Heart right ventricle (tissue), 16 donors: ENCODE data around the gene SEMA3F. TPM values are rescaled to one million over a fixed set of nuclear protein-coding genes. Genes with fewer than 3 reads are reported as not detected.
A peak's percentile ranks its signal among the peaks of the same experiment; 100 is the strongest.

Experiments used
- ATAC-seq, 8 donors: fragments of 200-7000 bp; cut with Tn5 transposase; one replicate each; pipeline ENCODE4 v1.9.1; 2020; ENCODE audit warnings: mild to moderate bottlenecking in 8 of 8, moderate library complexity in 8 of 8, moderate number of reproducible peaks in 1 of 8
- DNase-seq, 2 donors: peaks; one replicate each; pipeline ENCODE4 v3.0.0-alpha.2; 2020
- H3K27ac ChIP-seq, 10 donors: fragments of 200-600 bp; sonication (generic) in 2 of 10; one replicate each; pipeline versions ENCODE4 v1.5.0 to v1.8.0; 2020 to 2022; ENCODE audit warnings: mild to moderate bottlenecking in 3 of 10
- H3K27me3 ChIP-seq, 7 donors: fragments of 200-600 bp; one replicate each; pipeline ENCODE4 v1.8.0; 2021 to 2022; ENCODE audit warnings: mild to moderate bottlenecking in 2 of 7
- H3K36me3 ChIP-seq, 9 donors: fragments of 200-600 bp; sonication (generic) in 1 of 9; one replicate each; pipeline versions ENCODE4 v1.5.0 to v1.8.0; 2020 to 2022; ENCODE audit warnings: mild to moderate bottlenecking in 2 of 9
- H3K4me1 ChIP-seq, 9 donors: fragments of 200-600 bp; sonication (generic) in 1 of 9; one replicate each; pipeline versions ENCODE4 v1.5.0 to v1.8.0; 2020 to 2022; ENCODE audit warnings: mild to moderate bottlenecking in 4 of 9
- H3K4me3 ChIP-seq, 10 donors: fragments of 200-600 bp; sonication (generic) in 2 of 10; one replicate each; pipeline versions ENCODE4 v1.5.0 to v1.8.0; 2020 to 2022; ENCODE audit warnings: mild to moderate bottlenecking in 7 of 10, moderate library complexity in 2 of 10
- H3K9me3 ChIP-seq, 11 donors: fragments of 200-600 bp in 10 of 11; sonication (generic) in 2 of 11; one replicate each; pipeline versions ENCODE4 v1.5.0 to v1.8.0; 2013 to 2022; ENCODE audit warnings: mild to moderate bottlenecking in 2 of 11, control low read depth in 1 of 11, moderate library complexity in 1 of 11
- CTCF ChIP-seq, 9 donors: fragments of 200-600 bp; sonication (generic) in 2 of 9; IDR thresholded peaks; one replicate each; pipeline versions ENCODE4 v1.5.0 to v1.8.0; 2021 to 2022; ENCODE audit warnings: antibody characterized with exemption in 9 of 9, mild to moderate bottlenecking in 5 of 9, moderate library complexity in 1 of 9
- WGBS, 2 donors: extraction: QIAGEN DNeasy Blood & Tissue Kit; methylation state at CpG; one replicate each; pipeline ENCODE4 v1.1.7; 2013; ENCODE audit warnings: inconsistent platforms in 1 of 2; 5-methylcytosine and 5-hydroxymethylcytosine counted together
- intact Hi-C, 10 donors: fragments of 100-400 bp; cut with DNase I; formaldehyde crosslinking; loops; one replicate each; pipeline versions ENCODE4 v1.11.1 to v1.14.2; 2022
- polyA plus RNA-seq, 2 donors: library from polyadenylated mRNA; stranded (reverse); fragments of 200-250 nt; gene quantifications; one replicate each; pipeline ENCODE4 v1.2.3, GENCODE V29; 2013
- total RNA-seq, 10 donors: library from RNA; stranded (reverse); fragmentation: NEBNext Ultra II Directional in 3 of 10; extraction: Animal tissue kit (Norgen Biotek cat#: 25700) in 3 of 10; gene quantifications; one replicate each; pipeline versions ENCODE4 v1.2.1 to v1.2.4, GENCODE V29; 2021 to 2023
- donor health status: Arrhythmogenic right ventricular cardiomyopathy.
- donor health status: ischemic (EF 13 %, LVEDD 7.1; RV severe dilation, severe dysfunction).
- donor health status: healthy with polysubstance abuse.
- donor health status: DM: no; HTN: yes; CAD: no.
- donor health status: DM: no; HTN: no; CAD: no.
- donor health status: ischemic (EF 25% LVEDD 6.9; RV normal size, moderate dysfunction).
- donor health status: ischemic (EF 25% LVEDD 5.7; RV mildly dilated, moderate dysfunction).
- donor health status: healthy.
- donor health status: DM: yes; HTN: yes; CAD: no.
- donor health status: Ischemic cardiomyopathy.
- donor health status: ischemic (EF 35%, LVEDD 5.7; RV mildly dilated, moderate dysfunction).
- donor health status: nonischemic (EF 11% LVEDD 7.7; RV severe dilation, severe dysfunction).
- donor health status: DM: yes; HTN: yes; CAD: no.
- donor health status: PGD.
- donor health status: ischemic (EF 29% LVEDD 5.4; RV normal size, mild dysfunction).
- donor health status: nonischemic (EF 23%, LVEDD 6.1; RV moderate dilation, normal function).

The SEMA3F gene
- total and polyA plus RNA-seq, 12 donors, result 5.1 to 37.2 (median 12.3) TPM

- no peak for ATAC-seq
- H3K27me3 ChIP-seq, result no peaks in the 10 kb centered on the region
- WGBS, 2 donors, result 83 to 85% methylated on average over 7 of the region's 7 CpGs
- intact Hi-C loops, result no loop called here
- no peak overlapping the region for H3K4me3 ChIP-seq
- no peak for DNase-seq
- H3K27ac ChIP-seq, result peak overlapping the region in 9 of 10 donors; percentile 73 to 91 (median 84)
- H3K9me3 ChIP-seq, result no peaks in the 10 kb centered on the region
- no peak for TF ChIP-seq CTCF (IDR thresholded peaks at IDR 0.05)
- peaks cover 55 to 100% (median 90%) of the 10 kb centered on the region in 9 donors for H3K4me1 ChIP-seq
- H3K36me3 ChIP-seq, result no peaks in the 10 kb centered on the region
Measured at GRCh38 chr3:50167841-50168209, 12.7 kb downstream of the SEMA3F start.

GRCh38 chr3:50168388-50168787 is 13.3 kb downstream of the SEMA3F start:
- Histone ChIP-seq H3K27ac (peak overlapping the region; percentile 7 to 91 (median 84)), H3K36me3 (no peaks in the 10 kb centered on the region), H3K27me3 (no peaks in the 10 kb centered on the region), H3K9me3 (no peaks in the 10 kb centered on the region), H3K4me1 (peaks cover 55 to 98% (median 89%) of the 10 kb centered on the region in 9 donors), H3K4me3 (no peak overlapping the region)
- TF ChIP-seq CTCF (IDR thresholded peaks at IDR 0.05), result no peak
- ATAC-seq (peak in 6 of 8 donors; percentile 2 to 32 (median 7)), DNase-seq (peak in 1 of 2 donors; percentile 59)
- intact Hi-C loops, result no loop called here
- WGBS, 2 donors, result 53 to 63% methylated on average over 9 of the region's 9 CpGs

- Histone ChIP-seq H3K36me3 (peaks cover 0 to 3% (median 0%) of the 10 kb centered on the region in 9 donors), H3K9me3 (no peaks in the 10 kb centered on the region), H3K27ac (peak overlapping the region; percentile 58 to 91 (median 84)), H3K27me3 (no peaks in the 10 kb centered on the region), H3K4me1 (peaks cover 55 to 94% (median 85%) of the 10 kb centered on the region in 9 donors), H3K4me3 (no peak overlapping the region)
- ATAC-seq (no peak), DNase-seq (no peak)
- no peak for TF ChIP-seq CTCF (IDR thresholded peaks at IDR 0.05)
- intact Hi-C loops, result no loop called here
- 74 to 85% methylated on average over 6 of the region's 6 CpGs for WGBS, 2 donors
Measured at GRCh38 chr3:50168791-50169190, 13.7 kb downstream of the SEMA3F start.

- Histone ChIP-seq H3K27ac (peak overlapping the region; percentile 58 to 91 (median 84)), H3K4me1 (peaks cover 53 to 89% (median 79%) of the 10 kb centered on the region in 9 donors), H3K9me3 (no peaks in the 10 kb centered on the region), H3K36me3 (peaks cover 0 to 8% (median under 1%) of the 10 kb centered on the region in 9 donors), H3K27me3 (no peaks in the 10 kb centered on the region), H3K4me3 (no peak overlapping the region)
- WGBS, 2 donors, result 72 to 79% methylated on average over 11 of the region's 11 CpGs
- DNase-seq, result no peak
- TF ChIP-seq CTCF (IDR thresholded peaks at IDR 0.05), result no peak
- no peak for ATAC-seq
- intact Hi-C loops, result no loop called here
Measured at GRCh38 chr3:50169232-50169832, 14.2 kb downstream of the SEMA3F start.
